RWPE1 (cell line): ENCODE data around the gene COG1.

Source experiments
- CTCF ChIA-PET: fragments of 350-600 bp; sonication (Branson Sonifier 250); formaldehyde crosslinking; extraction: SDS; loops from one replicate; lab custom pipeline; 2021; lab: Yijun Ruan, JAX
- POLR2A ChIA-PET: fragments of 400-600 bp; formaldehyde crosslinking; extraction: SDS; loops from one replicate; lab custom pipeline; 2020; ENCODE audit warnings: antibody characterized with exemption; ENCODE audit not compliant: low non-redundant PET; lab: Yijun Ruan, JAX
- DNase-seq: peaks from one replicate; pipeline ENCODE4 v3.0.0; 2012; ENCODE audit warnings: low spot score
- H3K27ac ChIP-seq: fragments of 450-650 bp; 2 replicates; pipeline ENCODE4 v1.5.1; 2017
- TF ChIP-seq, protein P1 (sequence below): fragments of 450-650 bp; conservative IDR thresholded peaks from 2 replicates; pipeline ENCODE4 v1.5.1; 2017; ENCODE audit warnings: low read depth, mild to moderate bottlenecking

Gene COG1

DNA sequence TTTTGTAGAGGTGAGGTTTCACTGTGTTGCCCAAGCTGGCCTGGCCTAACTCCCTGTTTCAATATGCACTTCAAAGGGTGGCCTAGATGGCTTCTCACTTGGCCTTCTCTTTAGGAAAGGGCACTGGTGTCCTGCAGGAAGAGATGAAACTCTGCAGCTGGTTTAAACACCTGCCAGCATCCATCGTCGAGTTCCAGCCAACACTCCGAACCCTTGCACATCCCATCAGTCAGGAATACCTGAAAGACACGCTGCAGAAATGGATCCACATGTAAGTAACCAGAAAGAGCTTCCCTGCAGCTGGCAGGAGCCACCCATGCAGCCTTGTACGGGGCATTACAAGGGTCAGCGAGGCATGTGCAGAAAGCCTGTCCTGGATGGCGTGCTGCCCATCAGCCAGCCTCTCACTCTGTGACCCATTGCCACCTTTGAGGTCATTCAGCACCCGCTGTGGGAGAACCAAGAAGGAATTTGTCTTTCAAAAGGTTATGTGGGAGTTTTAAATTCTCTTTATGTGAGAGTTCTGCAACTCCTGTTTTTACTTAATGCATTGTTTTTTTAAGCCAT lies 7.0 kb downstream of the COG1 start:
- no peak overlapping the region for H3K27ac ChIP-seq
- ChIA-PET CTCF (interaction anchor here (0.5 kb wide), 1 partner anchor 32 kb away, joined by 4 read pairs; a partner anchor contains a TSS), POLR2A (no interaction called here)
- no peak for DNase-seq
- TF ChIP-seq, protein P1, sequence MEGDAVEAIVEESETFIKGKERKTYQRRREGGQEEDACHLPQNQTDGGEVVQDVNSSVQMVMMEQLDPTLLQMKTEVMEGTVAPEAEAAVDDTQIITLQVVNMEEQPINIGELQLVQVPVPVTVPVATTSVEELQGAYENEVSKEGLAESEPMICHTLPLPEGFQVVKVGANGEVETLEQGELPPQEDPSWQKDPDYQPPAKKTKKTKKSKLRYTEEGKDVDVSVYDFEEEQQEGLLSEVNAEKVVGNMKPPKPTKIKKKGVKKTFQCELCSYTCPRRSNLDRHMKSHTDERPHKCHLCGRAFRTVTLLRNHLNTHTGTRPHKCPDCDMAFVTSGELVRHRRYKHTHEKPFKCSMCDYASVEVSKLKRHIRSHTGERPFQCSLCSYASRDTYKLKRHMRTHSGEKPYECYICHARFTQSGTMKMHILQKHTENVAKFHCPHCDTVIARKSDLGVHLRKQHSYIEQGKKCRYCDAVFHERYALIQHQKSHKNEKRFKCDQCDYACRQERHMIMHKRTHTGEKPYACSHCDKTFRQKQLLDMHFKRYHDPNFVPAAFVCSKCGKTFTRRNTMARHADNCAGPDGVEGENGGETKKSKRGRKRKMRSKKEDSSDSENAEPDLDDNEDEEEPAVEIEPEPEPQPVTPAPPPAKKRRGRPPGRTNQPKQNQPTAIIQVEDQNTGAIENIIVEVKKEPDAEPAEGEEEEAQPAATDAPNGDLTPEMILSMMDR: no peak

- no peak overlapping the region for H3K27ac ChIP-seq
- POLR2A ChIA-PET: no interaction called here
- TF ChIP-seq, protein P1: no peak
- DNase-seq: no peak
- CTCF ChIA-PET: interaction anchor here (0.5 kb wide), 1 partner anchor 32 kb away, joined by 4 read pairs; a partner anchor contains a TSS
These were observed 7.6 kb downstream of the COG1 start for GRCh38 chr17:73200476-73200875.

- ChIA-PET CTCF (no interaction called here), POLR2A (no interaction called here)
- no peak for DNase-seq
- TF ChIP-seq, protein P1: no peak
- no peak overlapping the region for H3K27ac ChIP-seq
These were observed 8.6 kb downstream of the COG1 start for GRCh38 chr17:73201215-73202069.

DNA sequence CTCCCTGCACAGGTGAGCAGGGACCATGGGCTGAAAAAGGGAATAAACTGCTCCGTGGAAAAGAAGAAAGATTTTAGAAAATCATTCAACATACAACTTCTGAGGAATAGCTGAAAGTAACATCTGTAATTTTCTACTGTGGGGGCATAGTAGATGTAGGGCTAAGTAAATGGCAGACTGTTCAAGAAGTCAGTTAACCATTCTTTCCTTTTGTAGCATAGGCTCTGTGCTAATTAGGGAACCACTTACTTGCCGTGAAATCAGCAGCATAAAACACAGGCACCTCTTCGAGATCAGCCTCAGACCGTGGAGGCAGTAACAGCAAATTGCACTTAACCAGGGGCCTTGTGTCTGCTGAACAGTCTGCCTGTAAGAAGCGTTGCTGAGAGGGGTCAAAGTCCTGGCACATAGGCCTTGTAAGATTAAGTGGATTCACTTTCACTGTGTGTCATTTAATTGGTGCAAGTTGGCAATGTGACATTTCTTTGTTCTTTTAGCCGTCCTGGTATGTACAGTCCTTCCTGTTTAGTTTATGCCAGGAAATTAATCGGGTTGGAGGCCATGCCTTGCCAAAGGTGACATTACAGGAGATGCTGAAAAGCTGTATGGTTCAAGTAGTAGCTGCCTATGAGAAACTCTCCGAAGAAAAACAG lies 10.4 kb downstream of the COG1 start:
- no peak overlapping the region for H3K27ac ChIP-seq
- CTCF ChIA-PET: no interaction called here
- TF ChIP-seq, protein P1: no peak
- POLR2A ChIA-PET: no interaction called here
- DNase-seq: no peak

- DNase-seq: no peak
- ChIA-PET CTCF (no interaction called here), POLR2A (no interaction called here)
- TF ChIP-seq, protein P1: no peak
- peak overlapping the region; percentile 11; the same call in 1 of the 2 replicates for H3K27ac ChIP-seq
These were observed 11.1 kb downstream of the COG1 start for GRCh38 chr17:73203788-73204479.

GRCh38 chr17:73205459-73205961 lies 12.7 kb downstream of the COG1 start:
- no peak for DNase-seq
- TF ChIP-seq, protein P1: no peak
- ChIA-PET CTCF (no interaction called here), POLR2A (no interaction called here)
- H3K27ac ChIP-seq: no peak overlapping the region
